ENCODE data around the gene SSRP1.
"Not testable (repeated sequence)": the region's sequence is repeated elsewhere in the genome, so short reads cannot be mapped to it uniquely, and the experiment has no call there.

SSRP1 gene

GRCh38 chr11:57300785-57301184 is 34.9 kb downstream of the SSRP1 start:
- no peak for DNase-seq (ENCODE audit: low spot score)

- no peak for DNase-seq (ENCODE audit: low spot score)
Measured at GRCh38 chr11:57299150-57299737, 36.4 kb downstream of the SSRP1 start.

GRCh38 chr11:57297221-57297620 is 38.5 kb downstream of the SSRP1 start:
- DNase-seq (ENCODE audit: low spot score) = no peak

GRCh38 chr11:57296205-57296604 is 39.5 kb downstream of the SSRP1 start:
- DNase-seq (ENCODE audit: low spot score) = not testable (repeated sequence)

- DNase-seq (ENCODE audit: low spot score) = no peak
Measured at GRCh38 chr11:57294225-57295131, 41.2 kb downstream of the SSRP1 start.

GRCh38 chr11:57290288-57290687 is 45.4 kb downstream of the SSRP1 start:
- DNase-seq (ENCODE audit: low spot score) = no peak

GRCh38 chr11:57288771-57289579 is 46.7 kb downstream of the SSRP1 start:
- DNase-seq (ENCODE audit: low spot score) = no peak

- no peak for DNase-seq (ENCODE audit: low spot score)
Measured at GRCh38 chr11:57287884-57288283, 47.8 kb downstream of the SSRP1 start.

- no peak for DNase-seq (ENCODE audit: low spot score)
Measured at GRCh38 chr11:57283231-57283990, 52.3 kb downstream of the SSRP1 start.

GRCh38 chr11:57281546-57281945 is 54.1 kb downstream of the SSRP1 start:
- DNase-seq (ENCODE audit: low spot score) = not testable (repeated sequence)

GRCh38 chr11:57279116-57279515 is 56.6 kb downstream of the SSRP1 start:
- DNase-seq (ENCODE audit: low spot score) = no peak

- DNase-seq (ENCODE audit: low spot score) = no peak
Measured at GRCh38 chr11:57278721-57279095, 57.0 kb downstream of the SSRP1 start.

- peak; percentile 58 for DNase-seq (ENCODE audit: low spot score)
Measured at GRCh38 chr11:57277845-57278720, 57.6 kb downstream of the SSRP1 start.

GRCh38 chr11:57276971-57277675 is 58.6 kb downstream of the SSRP1 start:
- DNase-seq (ENCODE audit: low spot score) = peak; percentile 7

GRCh38 chr11:57276169-57276970 is 59.3 kb downstream of the SSRP1 start:
- no peak for DNase-seq (ENCODE audit: low spot score)
